Neutrophil (primary cell): ENCODE data around the gene TAT.

Experiments
- H3K27ac ChIP-seq: fragments of 200-600 bp; sonication (generic); 2 replicates; pipeline ENCODE4 v1.5.1; 2016; ENCODE audit warnings: mild to moderate bottlenecking, moderate library complexity
- H3K27me3 ChIP-seq: fragments of 200-600 bp; sonication (generic); 2 replicates; pipeline ENCODE4 v1.6.0; 2016; ENCODE audit warnings: mild to moderate bottlenecking
- H3K36me3 ChIP-seq: fragments of 200-600 bp; sonication (generic); 2 replicates; pipeline ENCODE4 v1.5.1; 2017
- H3K4me1 ChIP-seq, 2 experiments: fragments of 200-600 bp in 1 of 2; sonication (generic) in 1 of 2; 1 replicate in 1 of 2; 2 replicates in 1 of 2; pipeline versions ENCODE4 v1.5.1 to v1.6.1; 2013 to 2016; ENCODE audit warnings: low read depth in 1 of 2, low read length in 1 of 2, mild to moderate bottlenecking in 1 of 2, moderate library complexity in 1 of 2; ENCODE audit not compliant: control insufficient read depth in 1 of 2, insufficient read depth in 1 of 2
- H3K4me3 ChIP-seq, 2 experiments: fragments of 200-600 bp in 1 of 2; sonication (generic) in 1 of 2; 1 replicate in 1 of 2; 2 replicates in 1 of 2; pipeline ENCODE4 v1.5.1; 2013 to 2016; ENCODE audit warnings: low read depth in 1 of 2, low read length in 1 of 2, mild to moderate bottlenecking in 1 of 2, moderate library complexity in 1 of 2
- H3K9me3 ChIP-seq: fragments of 200-600 bp; sonication (generic); 2 replicates; pipeline ENCODE4 v1.5.1; 2016
- CTCF ChIP-seq: fragments of 200-600 bp; sonication (generic); IDR thresholded peaks from 2 replicates; pipeline ENCODE4 v1.5.1; 2016; ENCODE audit warnings: antibody characterized with exemption

Gene TAT

GRCh38 chr16:71555230-71555891 lies 21.5 kb downstream of the TAT start:
- Histone ChIP-seq H3K36me3 (no peaks in the 10 kb centered on the region), H3K4me1 (peaks cover 0 to 10% of the 10 kb centered on the region in 2 experiments), H3K9me3 (no peaks in the 10 kb centered on the region), H3K27me3 (peaks cover 29% of the 10 kb centered on the region), H3K27ac (no peak overlapping the region), H3K4me3 (no peak overlapping the region)
- no peak for TF ChIP-seq CTCF

- peaks cover 0 to 10% of the 10 kb centered on the region in 2 experiments for H3K4me1 ChIP-seq
- H3K27me3 ChIP-seq, result peaks cover 28% of the 10 kb centered on the region
- H3K27ac ChIP-seq, result no peak overlapping the region
- H3K9me3 ChIP-seq, result no peaks in the 10 kb centered on the region
- no peak for TF ChIP-seq CTCF
- no peaks in the 10 kb centered on the region for H3K36me3 ChIP-seq
- no peak overlapping the region for H3K4me3 ChIP-seq
Measured at GRCh38 chr16:71552698-71553503, 24.0 kb downstream of the TAT start.

GRCh38 chr16:71547168-71547567 lies 29.7 kb downstream of the TAT start:
- Histone ChIP-seq H3K4me3 (no peak overlapping the region), H3K36me3 (no peaks in the 10 kb centered on the region), H3K4me1 (no peaks in the 10 kb centered on the region), H3K27ac (no peak overlapping the region), H3K9me3 (no peaks in the 10 kb centered on the region), H3K27me3 (peaks cover 46% of the 10 kb centered on the region)
- TF ChIP-seq CTCF, result no peak

GRCh38 chr16:71542377-71542776 lies 34.5 kb downstream of the TAT start:
- Histone ChIP-seq H3K27me3 (peaks cover 20% of the 10 kb centered on the region), H3K27ac (no peak overlapping the region), H3K36me3 (no peaks in the 10 kb centered on the region), H3K4me3 (no peak overlapping the region), H3K4me1 (no peaks in the 10 kb centered on the region), H3K9me3 (no peaks in the 10 kb centered on the region)
- no peak for TF ChIP-seq CTCF

GRCh38 chr16:71537643-71538042 lies 39.2 kb downstream of the TAT start:
- Histone ChIP-seq H3K9me3 (no peaks in the 10 kb centered on the region), H3K4me3 (no peak overlapping the region), H3K27me3 (peaks cover 6% of the 10 kb centered on the region), H3K27ac (no peak overlapping the region), H3K4me1 (no peaks in the 10 kb centered on the region), H3K36me3 (no peaks in the 10 kb centered on the region)
- no peak for TF ChIP-seq CTCF
